ENCODE data around the gene TGFBR3. TPM values are rescaled to one million over a fixed set of nuclear protein-coding genes. Genes with fewer than 3 reads are reported as not detected.
A peak's percentile ranks its signal among the peaks of the same experiment; 100 is the strongest.

TGFBR3 gene
- total RNA-seq, 1 donor from 2014 or later: 51.7 TPM

DNA sequence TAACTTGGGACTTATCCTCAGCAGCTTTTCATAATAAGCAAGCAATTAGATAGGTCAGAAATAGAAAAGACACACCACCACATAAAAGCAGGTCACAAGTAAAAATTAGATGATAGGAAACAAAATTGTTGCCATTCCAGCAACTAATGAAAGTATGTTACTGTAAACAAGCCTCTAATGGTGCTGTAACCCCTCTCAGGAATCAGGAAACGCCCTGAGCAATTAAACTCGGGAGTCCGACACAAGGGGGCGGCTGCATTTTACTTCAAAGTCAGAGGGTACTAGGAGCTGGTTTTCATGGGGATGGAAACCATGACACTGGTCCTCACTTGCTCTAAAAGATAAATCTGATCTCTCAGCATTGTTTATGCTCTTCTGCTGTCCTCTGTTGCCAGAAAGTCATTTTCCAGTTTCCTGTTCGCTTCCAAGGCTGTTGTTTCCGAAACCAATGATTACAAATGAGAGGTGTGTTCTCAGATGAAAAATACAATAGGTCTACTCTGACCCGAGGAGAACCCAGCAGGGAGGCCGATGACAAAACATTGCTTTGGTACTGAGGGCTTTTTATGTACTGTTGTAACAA is 93.4 kb downstream of the TGFBR3 start:
- H3K36me3 ChIP-seq: no peaks in the 10 kb centered on the region
- no peak for DNase-seq
- H3K4me3 ChIP-seq: no peak overlapping the region
- peaks cover 57% of the 10 kb centered on the region for H3K4me1 ChIP-seq
- ATAC-seq: peak in 1 of 2 donors; percentile 40
- peak overlapping the region; percentile 43 for H3K27ac ChIP-seq
- H3K9me3 ChIP-seq: no peaks in the 10 kb centered on the region
- intact Hi-C loops (cut with DNase I): no loop called here
- H3K27me3 ChIP-seq (ENCODE audit: low read depth): no peaks in the 10 kb centered on the region
- TF ChIP-seq, protein P1, sequence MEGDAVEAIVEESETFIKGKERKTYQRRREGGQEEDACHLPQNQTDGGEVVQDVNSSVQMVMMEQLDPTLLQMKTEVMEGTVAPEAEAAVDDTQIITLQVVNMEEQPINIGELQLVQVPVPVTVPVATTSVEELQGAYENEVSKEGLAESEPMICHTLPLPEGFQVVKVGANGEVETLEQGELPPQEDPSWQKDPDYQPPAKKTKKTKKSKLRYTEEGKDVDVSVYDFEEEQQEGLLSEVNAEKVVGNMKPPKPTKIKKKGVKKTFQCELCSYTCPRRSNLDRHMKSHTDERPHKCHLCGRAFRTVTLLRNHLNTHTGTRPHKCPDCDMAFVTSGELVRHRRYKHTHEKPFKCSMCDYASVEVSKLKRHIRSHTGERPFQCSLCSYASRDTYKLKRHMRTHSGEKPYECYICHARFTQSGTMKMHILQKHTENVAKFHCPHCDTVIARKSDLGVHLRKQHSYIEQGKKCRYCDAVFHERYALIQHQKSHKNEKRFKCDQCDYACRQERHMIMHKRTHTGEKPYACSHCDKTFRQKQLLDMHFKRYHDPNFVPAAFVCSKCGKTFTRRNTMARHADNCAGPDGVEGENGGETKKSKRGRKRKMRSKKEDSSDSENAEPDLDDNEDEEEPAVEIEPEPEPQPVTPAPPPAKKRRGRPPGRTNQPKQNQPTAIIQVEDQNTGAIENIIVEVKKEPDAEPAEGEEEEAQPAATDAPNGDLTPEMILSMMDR (IDR thresholded peaks at IDR 0.05): no peak

DNA sequence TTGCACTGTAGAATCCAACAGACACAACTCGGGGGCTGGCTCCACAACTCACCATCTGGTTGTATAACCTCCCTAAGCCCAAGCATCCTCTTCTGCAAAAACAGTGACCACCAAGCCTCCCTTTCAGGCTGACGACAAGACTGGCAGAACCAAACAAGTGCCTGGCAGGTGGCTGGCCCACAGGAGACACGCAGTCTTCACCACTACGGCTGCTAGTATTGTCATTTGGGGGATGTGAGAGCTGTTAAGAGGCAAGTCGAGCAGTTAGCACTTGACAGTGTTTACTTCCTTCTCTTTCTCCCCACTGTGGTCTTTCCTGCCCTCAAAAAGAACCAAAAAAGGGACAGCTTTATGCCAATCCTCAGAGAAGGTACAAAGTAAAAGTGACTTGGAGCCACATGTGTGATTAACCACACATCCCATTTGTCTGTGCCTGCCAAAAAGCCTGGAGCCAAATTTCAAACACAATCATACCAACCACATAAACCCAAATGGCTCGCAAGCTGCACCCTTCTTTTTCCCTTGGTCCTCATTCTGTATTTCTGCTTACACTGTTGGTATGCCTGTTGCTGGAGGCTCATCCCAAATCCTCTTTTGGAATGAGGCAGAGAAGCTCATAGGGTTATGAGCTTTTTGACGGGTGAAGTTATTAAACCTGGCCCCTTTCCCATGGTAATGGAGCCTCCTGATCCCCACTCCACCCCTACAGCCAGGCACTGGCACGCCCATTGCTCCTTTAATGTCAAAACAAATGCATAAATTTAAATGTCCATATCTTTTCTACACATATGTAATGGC is 94.1 kb downstream of the TGFBR3 start:
- Histone ChIP-seq H3K4me1 (peaks cover 53% of the 10 kb centered on the region), H3K9me3 (no peaks in the 10 kb centered on the region), H3K27me3 (ENCODE audit: low read depth) (no peaks in the 10 kb centered on the region), H3K27ac (peak overlapping the region; percentile 43), H3K36me3 (no peaks in the 10 kb centered on the region), H3K4me3 (no peak overlapping the region)
- no peak for ATAC-seq
- no peak for DNase-seq
- intact Hi-C loops (cut with DNase I): no loop called here
- TF ChIP-seq, protein P1 (IDR thresholded peaks at IDR 0.05): no peak

DNA sequence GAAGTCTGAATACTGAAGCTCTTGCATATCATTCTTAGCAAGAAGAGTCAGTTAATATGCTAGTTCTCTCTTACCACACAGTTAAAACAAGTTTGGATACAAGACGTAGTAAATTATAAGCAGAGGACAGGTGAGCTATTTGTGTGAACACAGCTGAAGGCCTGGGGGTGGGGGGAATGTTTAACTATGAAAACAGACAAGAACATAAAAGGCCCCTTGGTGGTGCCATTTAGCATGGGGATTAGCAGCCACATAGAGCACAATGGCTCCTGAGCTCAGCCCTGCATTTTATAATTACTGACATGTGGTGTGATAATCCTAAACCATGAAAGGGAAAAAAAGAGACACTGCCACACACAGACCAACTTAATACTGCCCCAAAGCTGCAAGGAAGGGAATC is 94.8 kb downstream of the TGFBR3 start:
- H3K9me3 ChIP-seq: no peaks in the 10 kb centered on the region
- H3K36me3 ChIP-seq: no peaks in the 10 kb centered on the region
- H3K4me3 ChIP-seq: no peak overlapping the region
- H3K4me1 ChIP-seq: peaks cover 51% of the 10 kb centered on the region
- no peak overlapping the region for H3K27ac ChIP-seq
- TF ChIP-seq, protein P1 (IDR thresholded peaks at IDR 0.05): no peak
- intact Hi-C loops (cut with DNase I): no loop called here
- DNase-seq (no peak), ATAC-seq (no peak)
- no peaks in the 10 kb centered on the region for H3K27me3 ChIP-seq (ENCODE audit: low read depth)

DNA sequence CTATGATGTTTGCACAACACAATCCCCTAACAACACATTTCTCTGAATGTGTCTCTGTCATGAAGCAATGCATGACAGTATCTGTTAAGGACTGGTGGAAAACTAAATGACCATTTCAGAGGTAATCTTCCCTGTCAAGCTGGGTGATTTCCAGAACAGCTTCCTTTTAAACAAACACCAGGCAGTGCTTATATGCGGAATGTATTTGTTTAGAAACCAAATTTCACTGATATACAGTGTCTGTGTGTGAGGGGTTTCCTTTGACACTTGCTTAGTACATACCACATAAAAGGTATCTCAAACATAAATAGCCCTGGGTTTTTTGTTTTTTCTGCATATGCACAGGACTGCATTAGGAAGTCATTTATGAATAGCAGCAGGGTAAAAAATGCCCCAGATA is 95.6 kb downstream of the TGFBR3 start:
- DNase-seq (no peak), ATAC-seq (no peak)
- intact Hi-C loops (cut with DNase I): no loop called here
- H3K36me3 ChIP-seq: no peaks in the 10 kb centered on the region
- H3K27me3 ChIP-seq (ENCODE audit: low read depth): no peaks in the 10 kb centered on the region
- TF ChIP-seq, protein P1 (IDR thresholded peaks at IDR 0.05): no peak
- peaks cover 44% of the 10 kb centered on the region for H3K4me1 ChIP-seq
- no peaks in the 10 kb centered on the region for H3K9me3 ChIP-seq
- no peak overlapping the region for H3K4me3 ChIP-seq
- H3K27ac ChIP-seq: no peak overlapping the region

DNA sequence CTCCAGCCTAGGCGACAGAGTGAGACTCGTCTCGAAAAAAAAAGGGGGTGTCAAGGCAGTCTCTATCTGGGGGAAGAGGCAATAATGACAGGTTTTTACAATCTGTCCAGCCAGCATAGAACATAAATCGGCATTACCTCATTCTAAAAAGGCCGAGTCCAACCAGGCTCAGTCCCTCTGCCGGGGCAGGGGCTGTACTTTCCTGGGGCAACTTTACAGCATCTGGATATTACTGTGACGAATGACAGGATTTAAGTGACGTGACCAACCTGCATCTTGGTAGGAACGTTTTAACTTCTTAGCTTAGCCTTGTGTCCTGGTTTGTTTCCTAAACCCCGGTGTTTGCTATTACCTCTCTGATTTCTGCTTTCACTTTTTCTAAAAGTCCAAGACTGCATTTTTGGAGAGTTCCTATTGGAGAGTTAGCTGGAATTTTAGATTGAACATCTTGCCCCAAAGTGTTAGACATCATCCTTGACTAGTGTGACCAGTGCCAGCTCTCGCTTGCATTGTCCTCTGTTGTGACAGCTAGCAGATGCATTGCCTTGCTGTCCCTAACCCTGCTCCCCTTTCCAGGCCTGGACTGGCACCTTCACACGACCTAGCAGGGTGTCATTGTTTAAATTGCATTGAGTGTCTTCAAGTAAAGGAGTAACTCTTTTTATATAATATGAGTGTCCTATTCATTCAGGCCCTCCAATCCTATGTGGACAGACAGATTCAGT is 96.5 kb downstream of the TGFBR3 start:
- Histone ChIP-seq H3K27me3 (ENCODE audit: low read depth) (no peaks in the 10 kb centered on the region), H3K4me3 (no peak overlapping the region), H3K9me3 (no peaks in the 10 kb centered on the region), H3K4me1 (peaks cover 46% of the 10 kb centered on the region), H3K36me3 (no peaks in the 10 kb centered on the region), H3K27ac (no peak overlapping the region)
- ATAC-seq (no peak), DNase-seq (no peak)
- TF ChIP-seq, protein P1 (IDR thresholded peaks at IDR 0.05): no peak
- intact Hi-C loops (cut with DNase I): no loop called here
